HS-5 (cell line): ENCODE results near the gene KLHL25.

Source experiments
- DNase-seq: peaks from one replicate; pipeline ENCODE4 v3.0.0-alpha.2; 2012; ENCODE audit warnings: low read depth

Gene KLHL25

DNA sequence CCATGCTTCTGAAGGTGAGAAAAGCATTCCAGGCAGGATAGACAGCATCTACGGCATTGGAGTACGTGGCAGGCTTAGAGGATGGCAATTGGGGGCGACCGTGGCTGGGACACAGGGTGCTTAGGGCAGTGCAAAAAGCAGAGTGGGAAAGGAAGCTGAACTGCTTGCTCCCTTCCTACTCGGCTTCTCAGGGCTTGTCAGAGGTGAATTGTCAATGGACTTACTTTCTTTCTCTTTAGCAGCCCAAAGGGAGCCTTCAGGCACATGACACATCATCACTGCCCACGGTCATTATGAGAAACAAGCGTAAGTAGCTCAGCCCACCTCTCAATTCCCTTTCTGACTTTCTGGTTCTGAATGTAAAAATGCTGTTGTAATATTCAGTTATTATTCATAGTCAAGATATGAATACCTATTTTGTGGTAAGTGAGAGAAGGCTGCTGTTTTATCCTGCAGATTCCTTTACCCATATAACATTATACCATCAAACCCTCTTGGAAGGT, 84.3 kb downstream of the KLHL25 start:
- no peak for DNase-seq
